ENCODE results near the gene COL4A5. TPM values are rescaled to one million over a fixed set of nuclear protein-coding genes. Genes with fewer than 3 reads are reported as not detected.
"Not testable (repeated sequence)": the region's sequence is repeated elsewhere in the genome, so short reads cannot be mapped to it uniquely, and the experiment has no call there.

The COL4A5 gene
- total RNA-seq = 100 to 1,000 TPM in 1 of 8 experiments, 10 to 100 TPM in 3, 1 to 10 TPM in 4; 4.8 to 125 (median 34.1) TPM

- Histone ChIP-seq H3K27ac (peak within 1 kb of the TSS in 1 of 2 donors; percentile 77), H3K4me1 (replicated peaks in 1 of 2) (peaks cover 0 to 2% of the 10 kb centered on the region in 2 donors), H3K4me3 (peak within 1 kb of the TSS; percentile 31 to 59 (median 47))
- in situ Hi-C loops (cut with MboI; ENCODE audit: low pct_unique_long_range_greater_than_20kb in 2 of 9, low sequenced_read_pairs in 9 of 9, unreplicated experiment in 9 of 9) = no loop called here
- 0 to 27% (median 7%) methylated on average over 1 to 8 of the region's 13 CpGs; no CpG with 5 or more reads in 6 of the 10 experiments for WGBS, 10 experiments
- peak; percentile 67 to 85 (median 74) for ATAC-seq (replicated peaks in 6 of 8)
Measured at GRCh38 chrX:108439426-108439942, at the start of gene COL4A5. Gene COL4A5, plus strand, starts transcription at chrX:108439838. Its CDS starts 288 bp downstream, at chrX:108440126.

GRCh38 chrX:108390976-108391717 is 48.5 kb upstream of the COL4A5 start:
- ATAC-seq (replicated peaks in 6 of 8); H3K4me1 ChIP-seq (replicated peaks in 1 of 2); H3K4me3 ChIP-seq; in situ Hi-C loops (cut with MboI; ENCODE audit: low pct_unique_long_range_greater_than_20kb in 2 of 9, low sequenced_read_pairs in 9 of 9, unreplicated experiment in 9 of 9); H3K27ac ChIP-seq: not testable (repeated sequence)
- WGBS, 10 experiments = 11 to 100% (median 20%) methylated on average over 1 to 3 of the region's 9 CpGs; no CpG with 5 or more reads in 7 of the 10 experiments

GRCh38 chrX:108396188-108396891 is 43.3 kb upstream of the COL4A5 start:
- Histone ChIP-seq H3K4me3 (no peak overlapping the region), H3K27ac (no peak overlapping the region), H3K4me1 (replicated peaks in 1 of 2) (no peaks in the 10 kb centered on the region)
- in situ Hi-C loops (cut with MboI; ENCODE audit: low pct_unique_long_range_greater_than_20kb in 2 of 9, low sequenced_read_pairs in 9 of 9, unreplicated experiment in 9 of 9) = no loop called here
- WGBS, 10 experiments = 0 to 100% (median 100%) methylated on average over 1 to 6 of the region's 6 CpGs; no CpG with 5 or more reads in 5 of the 10 experiments
- peak in 3 of 8 experiments; percentile 13 to 54 (median 22) for ATAC-seq (replicated peaks in 6 of 8)

DNA sequence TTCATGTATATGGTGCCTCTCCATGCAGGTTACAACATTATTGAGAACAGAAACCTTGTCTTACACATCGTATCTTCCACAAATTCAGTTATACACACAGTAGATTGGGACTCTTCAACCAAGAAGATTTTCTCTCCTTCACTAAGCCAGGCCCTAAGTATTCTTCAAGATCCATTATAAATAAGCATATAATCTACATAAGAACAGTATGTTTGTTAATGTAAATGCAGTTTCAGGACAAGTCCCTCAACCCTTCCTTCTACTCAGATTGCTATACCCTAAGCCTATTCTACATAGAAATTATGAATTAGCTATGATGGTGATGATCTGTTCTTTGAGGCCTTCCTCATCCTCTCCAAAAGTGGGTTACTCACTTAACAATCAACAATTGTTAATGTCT is 42.7 kb upstream of the COL4A5 start:
- 40 to 100% (median 80%) methylated on average over 1 of the region's 1 CpG; no CpG with 5 or more reads in 7 of the 10 experiments for WGBS, 10 experiments
- Histone ChIP-seq H3K4me1 (replicated peaks in 1 of 2) (no peaks in the 10 kb centered on the region), H3K4me3 (no peak overlapping the region), H3K27ac (no peak overlapping the region)
- in situ Hi-C loops (cut with MboI; ENCODE audit: low pct_unique_long_range_greater_than_20kb in 2 of 9, low sequenced_read_pairs in 9 of 9, unreplicated experiment in 9 of 9) = no loop called here
- peak in 2 of 8 experiments; percentile 15 to 82 for ATAC-seq (replicated peaks in 6 of 8)

DNA sequence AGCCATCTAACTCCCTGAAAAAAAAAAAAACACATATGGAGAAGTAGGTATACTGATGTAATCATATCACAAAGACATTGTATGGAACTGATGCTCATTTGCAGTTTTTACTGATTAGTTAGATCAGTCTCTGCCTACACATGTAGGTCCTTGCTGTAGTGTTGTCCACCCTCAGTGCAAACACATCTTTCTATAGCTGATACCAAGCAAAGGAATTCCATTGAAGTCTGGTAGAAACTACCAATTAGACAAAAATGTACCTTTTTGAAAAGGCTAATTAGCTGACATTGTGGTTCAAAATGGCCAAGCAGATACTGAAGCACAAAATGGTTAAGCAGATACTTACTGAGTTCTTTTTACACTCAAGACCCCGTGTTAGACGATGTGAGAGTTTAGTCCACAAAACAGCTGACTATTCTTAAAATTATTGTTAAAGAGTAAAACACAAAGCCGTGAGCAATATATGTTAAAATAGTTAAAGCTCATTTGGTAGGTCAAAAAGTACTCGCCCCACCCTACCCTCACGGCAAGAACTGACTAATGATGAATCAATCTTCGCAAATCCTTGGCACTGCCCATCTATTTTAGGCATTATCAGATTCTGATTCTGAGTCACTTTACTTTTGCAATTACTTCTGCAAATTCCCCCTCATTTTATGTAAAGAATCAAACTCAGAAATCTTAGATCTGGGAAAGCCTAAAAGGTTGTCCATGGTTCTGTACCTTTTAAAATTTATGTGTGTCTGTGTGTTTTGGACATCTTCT is 41.8 kb upstream of the COL4A5 start:
- Histone ChIP-seq H3K27ac (no peak overlapping the region), H3K4me3 (no peak overlapping the region), H3K4me1 (replicated peaks in 1 of 2) (no peaks in the 10 kb centered on the region)
- in situ Hi-C loops (cut with MboI; ENCODE audit: low pct_unique_long_range_greater_than_20kb in 2 of 9, low sequenced_read_pairs in 9 of 9, unreplicated experiment in 9 of 9) = no loop called here
- 0 to 98% (median 0%) methylated on average over 2 to 6 of the region's 6 CpGs; no CpG with 5 or more reads in 5 of the 10 experiments for WGBS, 10 experiments
- peak in 3 of 8 experiments; percentile 52 to 80 (median 76) for ATAC-seq (replicated peaks in 6 of 8)

- ATAC-seq (replicated peaks in 6 of 8) = peak in 4 of 8 experiments; percentile 22 to 60 (median 49)
- WGBS, 10 experiments = 13 to 33% methylated on average over 1 of the region's 1 CpG; no CpG with 5 or more reads in 8 of the 10 experiments
- no peaks in the 10 kb centered on the region for H3K4me1 ChIP-seq (replicated peaks in 1 of 2)
- H3K4me3 ChIP-seq = no peak overlapping the region
- in situ Hi-C loops (cut with MboI; ENCODE audit: low pct_unique_long_range_greater_than_20kb in 2 of 9, low sequenced_read_pairs in 9 of 9, unreplicated experiment in 9 of 9) = no loop called here
- H3K27ac ChIP-seq = no peak overlapping the region
Measured at GRCh38 chrX:108399418-108400165, 40.0 kb upstream of the COL4A5 start.

DNA sequence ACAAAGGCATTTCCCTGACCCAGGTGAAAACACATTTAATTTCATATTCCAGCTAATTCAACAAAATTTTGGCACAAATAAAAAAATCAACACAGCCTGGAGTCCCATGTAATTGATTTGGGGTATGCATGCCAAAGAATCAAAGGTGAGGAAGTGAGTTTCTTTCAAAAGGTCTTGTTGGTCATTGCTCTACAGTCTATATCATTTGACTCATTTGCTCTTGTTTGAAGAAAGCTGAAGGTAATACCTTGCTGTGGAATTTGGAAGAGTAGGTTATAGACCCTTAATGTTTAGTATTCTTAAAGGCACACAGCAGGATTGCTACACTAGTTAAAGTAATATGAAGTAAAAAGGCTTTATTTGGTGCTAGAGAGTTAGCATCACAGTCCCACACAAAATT is 26.9 kb upstream of the COL4A5 start:
- no peak for ATAC-seq (replicated peaks in 6 of 8)
- Histone ChIP-seq H3K4me1 (replicated peaks in 1 of 2) (no peaks in the 10 kb centered on the region), H3K4me3 (no peak overlapping the region), H3K27ac (no peak overlapping the region)
- in situ Hi-C loops (cut with MboI; ENCODE audit: low pct_unique_long_range_greater_than_20kb in 2 of 9, low sequenced_read_pairs in 9 of 9, unreplicated experiment in 9 of 9) = no loop called here

DNA sequence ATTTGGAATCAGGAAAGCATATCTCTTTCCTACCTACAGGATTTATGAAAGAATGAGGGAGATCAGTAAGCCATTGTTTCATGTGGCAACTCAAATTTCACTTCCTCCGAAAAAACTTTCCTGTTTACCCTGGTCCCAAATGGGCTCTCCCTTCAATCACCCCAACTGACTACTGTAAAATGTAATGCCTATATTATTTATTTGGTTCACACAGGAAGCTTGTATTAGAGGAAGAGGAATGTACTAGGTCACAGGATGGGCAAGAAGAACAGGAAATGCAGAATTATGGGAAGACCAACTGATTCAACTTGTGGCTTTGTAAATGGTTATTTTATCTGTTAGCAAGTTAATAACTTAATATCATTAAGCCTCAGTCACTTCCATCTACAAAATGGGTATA is 24.5 kb upstream of the COL4A5 start:
- no peak overlapping the region for H3K4me3 ChIP-seq
- no peaks in the 10 kb centered on the region for H3K4me1 ChIP-seq (replicated peaks in 1 of 2)
- 60 to 100% (median 71%) methylated on average over 1 of the region's 1 CpG; no CpG with 5 or more reads in 7 of the 10 experiments for WGBS, 10 experiments
- no peak overlapping the region for H3K27ac ChIP-seq
- no peak for ATAC-seq (replicated peaks in 6 of 8)
- in situ Hi-C loops (cut with MboI; ENCODE audit: low pct_unique_long_range_greater_than_20kb in 2 of 9, low sequenced_read_pairs in 9 of 9, unreplicated experiment in 9 of 9) = no loop called here

- ATAC-seq (replicated peaks in 6 of 8) = peak in 1 of 8 experiments; percentile 57
- no peak overlapping the region for H3K4me3 ChIP-seq
- no peaks in the 10 kb centered on the region for H3K4me1 ChIP-seq (replicated peaks in 1 of 2)
- WGBS, 10 experiments = 39 to 100% (median 80%) methylated on average over 1 to 2 of the region's 2 CpGs; no CpG with 5 or more reads in 7 of the 10 experiments
- H3K27ac ChIP-seq = no peak overlapping the region
- in situ Hi-C loops (cut with MboI; ENCODE audit: low pct_unique_long_range_greater_than_20kb in 2 of 9, low sequenced_read_pairs in 9 of 9, unreplicated experiment in 9 of 9) = no loop called here
Measured at GRCh38 chrX:108415891-108416290, 23.7 kb upstream of the COL4A5 start.

DNA sequence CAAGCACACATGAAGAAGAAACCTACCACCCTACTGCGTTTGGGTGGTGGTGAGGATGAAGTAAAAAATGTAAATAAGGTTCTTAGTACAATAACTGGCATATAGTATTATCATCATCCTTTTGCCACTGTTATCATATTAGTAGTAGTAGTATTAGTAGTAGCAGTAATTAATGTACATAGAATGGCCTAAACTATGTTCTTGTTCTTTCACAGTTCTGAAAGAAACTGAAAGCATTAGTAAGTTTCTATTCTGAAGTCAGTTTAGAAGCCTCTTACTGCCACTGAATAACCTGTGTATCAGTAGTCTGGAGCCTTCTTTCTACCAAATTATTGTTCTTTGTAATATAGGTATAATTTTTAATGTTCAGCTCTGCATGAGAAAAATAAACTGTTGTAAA is 22.4 kb upstream of the COL4A5 start:
- ATAC-seq (replicated peaks in 6 of 8) = no peak
- WGBS, 10 experiments = 0 to 38% methylated on average over 1 of the region's 1 CpG; no CpG with 5 or more reads in 8 of the 10 experiments
- Histone ChIP-seq H3K4me1 (replicated peaks in 1 of 2) (no peaks in the 10 kb centered on the region), H3K4me3 (no peak overlapping the region), H3K27ac (no peak overlapping the region)
- in situ Hi-C loops (cut with MboI; ENCODE audit: low pct_unique_long_range_greater_than_20kb in 2 of 9, low sequenced_read_pairs in 9 of 9, unreplicated experiment in 9 of 9) = no loop called here

DNA sequence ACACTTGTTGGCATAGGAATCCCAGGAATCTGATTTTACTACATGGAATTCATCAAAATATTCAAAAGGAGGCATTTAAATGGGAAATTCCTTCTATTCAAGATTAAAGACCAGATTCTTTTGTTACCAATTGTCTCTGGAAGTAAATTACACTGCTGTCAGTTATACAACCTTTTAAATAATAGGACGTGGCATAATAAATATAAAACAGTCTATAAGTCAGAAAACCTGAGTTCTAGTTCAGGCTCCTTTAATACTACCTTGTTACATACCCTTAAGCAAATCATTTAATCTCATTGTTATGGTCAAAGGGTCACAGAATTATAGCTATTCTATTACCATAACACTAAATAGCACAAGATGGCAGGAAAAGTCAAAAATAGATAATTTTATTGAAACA is 20.2 kb upstream of the COL4A5 start:
- H3K4me3 ChIP-seq = no peak overlapping the region
- H3K27ac ChIP-seq = no peak overlapping the region
- in situ Hi-C loops (cut with MboI; ENCODE audit: low pct_unique_long_range_greater_than_20kb in 2 of 9, low sequenced_read_pairs in 9 of 9, unreplicated experiment in 9 of 9) = no loop called here
- 0 to 38% (median 20%) methylated on average over 1 of the region's 1 CpG; no CpG with 5 or more reads in 6 of the 10 experiments for WGBS, 10 experiments
- no peak for ATAC-seq (replicated peaks in 6 of 8)
- no peaks in the 10 kb centered on the region for H3K4me1 ChIP-seq (replicated peaks in 1 of 2)

- no peaks in the 10 kb centered on the region for H3K4me1 ChIP-seq (replicated peaks in 1 of 2)
- no peak for ATAC-seq (replicated peaks in 6 of 8)
- H3K27ac ChIP-seq = no peak overlapping the region
- 17 to 86% (median 52%) methylated on average over 1 of the region's 1 CpG; no CpG with 5 or more reads in 6 of the 10 experiments for WGBS, 10 experiments
- H3K4me3 ChIP-seq = no peak overlapping the region
- in situ Hi-C loops (cut with MboI; ENCODE audit: low pct_unique_long_range_greater_than_20kb in 2 of 9, low sequenced_read_pairs in 9 of 9, unreplicated experiment in 9 of 9) = no loop called here
Measured at GRCh38 chrX:108420481-108420880, 19.2 kb upstream of the COL4A5 start.

Data from motor neuron (in vitro differentiated cells).